Right lobe of liver (tissue), 6 donors: Measurements from ENCODE around the gene EIF3L. TPM values are rescaled to one million over a fixed set of nuclear protein-coding genes. Genes with fewer than 3 reads are reported as not detected.

Source experiments
- ATAC-seq, 4 donors: fragments of 200-7000 bp; cut with Tn5 transposase; one replicate each; pipeline ENCODE4 v1.9.1; 2020; ENCODE audit warnings: mild to moderate bottlenecking in 4 of 4, moderate library complexity in 4 of 4
- DNase-seq, 3 donors: peaks; one replicate each; pipeline ENCODE4 v3.0.0-alpha.2; 2020
- H3K27ac ChIP-seq, 3 donors: fragments of 200-600 bp; one replicate each; pipeline ENCODE4 v1.8.0; 2022
- H3K27me3 ChIP-seq, 2 donors: fragments of 200-600 bp; one replicate each; pipeline ENCODE4 v1.8.0; 2022
- H3K36me3 ChIP-seq, 4 donors: fragments of 200-600 bp; sonication (generic) in 1 of 4; one replicate each; pipeline versions ENCODE4 v1.5.1 to v1.8.0; 2017 to 2022; ENCODE audit warnings: control low read depth in 1 of 4
- H3K4me1 ChIP-seq, 4 donors: fragments of 200-600 bp; sonication (generic) in 1 of 4; one replicate each; pipeline versions ENCODE4 v1.5.1 to v1.8.0; 2017 to 2022; ENCODE audit warnings: control low read depth in 1 of 4
- H3K4me3 ChIP-seq, 3 donors: fragments of 200-600 bp; one replicate each; pipeline ENCODE4 v1.8.0; 2022
- H3K9me3 ChIP-seq, 4 donors: fragments of 200-600 bp; sonication (generic) in 1 of 4; one replicate each; pipeline versions ENCODE4 v1.5.1 to v1.8.0; 2017 to 2022; ENCODE audit warnings: control low read depth in 1 of 4
- POLR2A ChIP-seq: fragments of 450-650 bp; IDR thresholded peaks from one replicate; pipeline ENCODE4 v1.6.1; 2017; ENCODE audit warnings: antibody characterized with exemption, mild to moderate bottlenecking
- WGBS: methylation state at CpG from one replicate; pipeline ENCODE4 v1.1.6; 2018; ENCODE audit warnings: low coverage, low lambda C conversion rate; ENCODE audit not compliant: insufficient coverage; ENCODE audit errors: missing lambda C conversion rate; 5-methylcytosine and 5-hydroxymethylcytosine counted together
- intact Hi-C, 2 donors: fragments of 100-400 bp; cut with DNase I; formaldehyde crosslinking; loops; one replicate each; pipeline versions ENCODE4 v1.11.2 to v1.14.1; 2022
- total RNA-seq, 6 experiments: library from RNA; depleted of rRNA in 2 of 6; stranded (reverse); fragments of >200 nt in 2 of 6; fragmentation: NEBNext Ultra II Directional in 3 of 6; extraction: Animal tissue kit (Norgen Biotek cat#: 25700) in 3 of 6; gene quantifications; one replicate each; pipeline versions ENCODE4 v1.1.0 to v1.2.4, GENCODE V29; 2016 to 2023
- TF ChIP-seq, protein P1 (sequence below), 4 donors: fragments of 200-600 bp in 3 of 4; fragments of 450-650 bp in 1 of 4; IDR thresholded peaks; one replicate each; pipeline versions ENCODE4 v1.5.1 to v1.8.0; 2016 to 2022; ENCODE audit warnings: antibody characterized with exemption in 4 of 4, mild to moderate bottlenecking in 2 of 4
- donor health status: DM: no; HTN: yes; CAD: no.
- donor health status: DM: no; HTN: no; CAD: no.
- donor health status: DM: no; HTN: no; CAD: no.
- donor health status: DM: no; HTN: yes; CAD: no.
- donor health status: DM: no; HTN: yes; CAD: no.

The EIF3L gene
- total RNA-seq, 6 experiments from 2014 or later, result 117 to 200 (median 164) TPM

DNA sequence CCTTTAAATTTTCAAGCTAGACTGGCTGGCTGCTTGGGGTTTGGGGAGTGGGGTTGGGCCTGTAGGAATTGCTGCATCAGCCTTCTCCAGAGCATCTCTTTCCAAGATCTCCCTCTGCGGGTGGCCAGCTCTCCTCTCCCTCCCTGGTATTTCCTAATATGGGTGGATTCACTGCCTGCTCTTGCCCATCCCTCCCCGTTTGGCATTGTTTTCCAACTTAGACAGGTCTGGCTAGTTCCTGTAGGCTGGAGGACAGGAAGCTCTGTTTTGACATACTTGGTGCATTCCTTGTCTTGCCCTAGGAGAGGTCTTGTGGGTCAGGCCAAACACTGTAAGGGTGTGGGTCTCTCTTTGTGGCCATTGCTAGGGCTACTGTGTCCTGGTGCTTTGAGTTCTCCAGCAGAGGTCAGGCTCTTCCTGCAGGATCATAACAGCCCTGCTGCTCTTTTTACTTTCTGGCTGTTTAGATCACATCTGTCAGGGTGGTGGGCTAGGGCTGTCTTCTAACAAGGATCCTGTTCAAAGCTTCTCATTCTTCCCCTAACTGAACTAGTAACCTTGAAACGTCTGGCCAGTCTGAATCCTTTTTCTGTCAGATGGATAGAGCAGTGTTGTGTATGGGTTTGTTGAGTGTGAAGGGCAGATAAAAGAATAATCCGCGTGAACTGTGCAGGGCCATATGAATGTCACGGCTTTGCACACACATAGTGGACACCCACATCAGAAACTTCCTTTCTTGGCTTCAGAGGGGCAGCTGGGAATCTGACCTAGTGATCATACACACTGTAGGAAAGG, 38.6 kb downstream of the EIF3L start:
- Histone ChIP-seq H3K27ac (no peak overlapping the region), H3K4me3 (no peak overlapping the region), H3K27me3 (no peaks in the 10 kb centered on the region), H3K4me1 (peaks cover 0 to under 1% (median 0%) of the 10 kb centered on the region in 4 donors), H3K9me3 (no peaks in the 10 kb centered on the region), H3K36me3 (peaks cover 2 to 54% (median 15%) of the 10 kb centered on the region in 4 donors)
- intact Hi-C loops, result no loop called here
- 41% methylated on average over 6 of the region's 6 CpGs for WGBS
- ATAC-seq (peak; percentile 63 to 81 (median 68)), DNase-seq (no peak)
- TF ChIP-seq, protein P1, sequence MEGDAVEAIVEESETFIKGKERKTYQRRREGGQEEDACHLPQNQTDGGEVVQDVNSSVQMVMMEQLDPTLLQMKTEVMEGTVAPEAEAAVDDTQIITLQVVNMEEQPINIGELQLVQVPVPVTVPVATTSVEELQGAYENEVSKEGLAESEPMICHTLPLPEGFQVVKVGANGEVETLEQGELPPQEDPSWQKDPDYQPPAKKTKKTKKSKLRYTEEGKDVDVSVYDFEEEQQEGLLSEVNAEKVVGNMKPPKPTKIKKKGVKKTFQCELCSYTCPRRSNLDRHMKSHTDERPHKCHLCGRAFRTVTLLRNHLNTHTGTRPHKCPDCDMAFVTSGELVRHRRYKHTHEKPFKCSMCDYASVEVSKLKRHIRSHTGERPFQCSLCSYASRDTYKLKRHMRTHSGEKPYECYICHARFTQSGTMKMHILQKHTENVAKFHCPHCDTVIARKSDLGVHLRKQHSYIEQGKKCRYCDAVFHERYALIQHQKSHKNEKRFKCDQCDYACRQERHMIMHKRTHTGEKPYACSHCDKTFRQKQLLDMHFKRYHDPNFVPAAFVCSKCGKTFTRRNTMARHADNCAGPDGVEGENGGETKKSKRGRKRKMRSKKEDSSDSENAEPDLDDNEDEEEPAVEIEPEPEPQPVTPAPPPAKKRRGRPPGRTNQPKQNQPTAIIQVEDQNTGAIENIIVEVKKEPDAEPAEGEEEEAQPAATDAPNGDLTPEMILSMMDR (IDR thresholded peaks at IDR 0.05), result peak; percentile 28 to 46 (median 36)
- no peak for TF ChIP-seq POLR2A

DNA sequence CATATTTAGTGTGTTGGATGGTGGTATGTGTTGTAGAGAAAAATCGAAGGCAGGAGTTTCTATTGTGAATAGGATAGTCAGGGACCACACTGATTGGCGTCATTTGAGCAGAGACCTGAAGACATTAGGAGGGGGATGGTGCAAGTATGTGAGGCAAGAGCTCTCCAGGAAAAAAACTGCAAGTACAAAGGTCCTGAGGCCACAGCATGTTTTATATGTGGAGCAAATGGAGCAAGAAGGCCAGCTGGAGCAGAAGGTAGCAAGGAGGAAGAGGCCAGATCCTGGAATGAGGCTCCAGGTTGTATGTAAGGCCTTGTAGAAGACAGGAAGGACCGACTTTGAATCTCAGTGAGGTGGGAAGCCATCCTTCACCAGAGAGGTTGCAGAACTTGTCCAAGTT, 42.7 kb downstream of the EIF3L start:
- H3K27me3 ChIP-seq, result no peaks in the 10 kb centered on the region
- intact Hi-C loops, result no loop called here
- peaks cover 2 to 42% (median 15%) of the 10 kb centered on the region in 4 donors for H3K36me3 ChIP-seq
- no peak overlapping the region for H3K4me3 ChIP-seq
- H3K9me3 ChIP-seq, result no peaks in the 10 kb centered on the region
- peaks cover 0 to 16% (median 0%) of the 10 kb centered on the region in 4 donors for H3K4me1 ChIP-seq
- DNase-seq (no peak), ATAC-seq (no peak)
- H3K27ac ChIP-seq, result no peak overlapping the region
- no peak for TF ChIP-seq POLR2A
- TF ChIP-seq, protein P1 (IDR thresholded peaks at IDR 0.05), result no peak
- 93% methylated on average over 2 of the region's 3 CpGs for WGBS

DNA sequence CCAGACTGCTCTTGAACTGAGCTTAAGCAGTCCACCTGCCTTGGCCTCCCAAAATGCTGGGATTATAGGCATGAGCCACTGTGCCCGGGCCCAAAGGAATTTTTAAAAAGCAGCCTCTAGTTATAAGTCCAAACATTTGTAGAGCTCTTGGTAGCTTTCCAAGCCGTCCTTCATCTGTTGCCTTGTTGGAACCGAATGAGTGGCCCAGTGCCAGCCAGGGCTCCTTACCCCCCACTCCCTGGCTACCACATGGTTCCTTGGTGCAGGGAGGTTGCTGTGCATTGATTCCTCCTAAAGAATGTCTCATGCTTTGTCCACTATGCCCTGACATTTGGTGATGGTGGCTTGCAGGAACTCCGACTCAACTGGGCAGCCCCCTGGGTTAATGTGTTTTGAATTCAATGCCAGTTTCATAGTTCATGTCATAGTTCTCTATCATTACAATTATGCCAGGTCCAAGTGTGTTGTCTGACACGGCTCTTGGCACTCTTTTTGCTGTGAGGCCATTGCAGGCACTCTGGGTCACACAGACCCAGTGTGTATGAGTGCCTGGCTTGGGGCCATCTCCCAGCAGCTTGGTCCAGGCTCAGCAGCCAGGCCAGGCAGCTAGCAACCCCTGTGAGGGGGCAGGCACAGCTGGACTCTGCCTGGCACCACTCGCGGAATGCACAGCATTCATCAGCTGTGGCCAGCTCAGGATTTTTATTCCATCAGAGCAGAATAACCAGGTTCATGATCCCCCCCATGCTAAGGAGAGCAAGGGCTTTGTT, 43.5 kb downstream of the EIF3L start:
- Histone ChIP-seq H3K36me3 (peaks cover 2 to 34% (median 13%) of the 10 kb centered on the region in 4 donors), H3K27me3 (no peaks in the 10 kb centered on the region), H3K27ac (no peak overlapping the region), H3K9me3 (no peaks in the 10 kb centered on the region), H3K4me1 (peaks cover 0 to 17% (median 0%) of the 10 kb centered on the region in 4 donors), H3K4me3 (no peak overlapping the region)
- TF ChIP-seq, protein P1 (IDR thresholded peaks at IDR 0.05), result no peak
- TF ChIP-seq POLR2A, result no peak
- DNase-seq (peak in 2 of 3 donors; percentile 40 to 71), ATAC-seq (peak; percentile 15 to 51 (median 33))
- intact Hi-C loops, result no loop called here
- 63% methylated on average over 3 of the region's 7 CpGs for WGBS

DNA sequence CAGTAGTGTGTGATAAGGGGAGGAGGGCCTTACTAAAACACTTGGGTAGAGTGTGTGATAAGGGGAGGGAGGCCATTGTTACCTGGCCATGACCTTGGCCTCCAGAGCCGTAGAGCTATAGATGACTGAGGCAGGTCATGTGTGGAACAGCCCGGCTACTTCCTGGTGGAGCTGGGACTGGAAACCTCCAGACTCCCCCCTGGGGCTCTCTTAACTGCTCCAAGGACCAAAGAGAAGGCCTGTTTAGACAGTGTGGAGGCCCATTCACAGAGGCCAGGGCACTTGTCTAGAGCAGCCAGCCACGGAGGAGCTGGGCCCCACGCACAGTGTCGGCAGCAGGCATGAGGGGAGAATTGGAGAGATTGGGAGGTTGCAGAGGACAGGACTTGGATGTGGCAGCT, 44.4 kb downstream of the EIF3L start:
- intact Hi-C loops, result no loop called here
- DNase-seq, result no peak
- Histone ChIP-seq H3K4me3 (no peak overlapping the region), H3K4me1 (peaks cover 0 to 17% (median 0%) of the 10 kb centered on the region in 4 donors), H3K9me3 (no peaks in the 10 kb centered on the region), H3K36me3 (peaks cover 2 to 26% (median 10%) of the 10 kb centered on the region in 4 donors), H3K27ac (no peak overlapping the region), H3K27me3 (no peaks in the 10 kb centered on the region)
- TF ChIP-seq POLR2A, result no peak
- TF ChIP-seq, protein P1 (IDR thresholded peaks at IDR 0.05), result no peak
- 74% methylated on average over 5 of the region's 5 CpGs for WGBS
- no peak for ATAC-seq
